Lung (tissue), 12 donors: ENCODE results near the gene HOXB3. TPM values are rescaled to one million over a fixed set of nuclear protein-coding genes. Genes with fewer than 3 reads are reported as not detected.

ENCODE experiments used
- ATAC-seq: fragments of 200-7000 bp; cut with Tn5 transposase; one replicate; pipeline ENCODE4 v1.9.1; 2020; ENCODE audit warnings: moderate number of reproducible peaks; ENCODE audit not compliant: insufficient read depth, low FRiP score
- DNase-seq, 3 donors: peaks; one replicate each; pipeline ENCODE4 v3.0.0-alpha.2; 2013 to 2017
- H3K27ac ChIP-seq, 2 donors: one replicate each; pipeline ENCODE4 v1.5.1; 2013; ENCODE audit warnings: mild to moderate bottlenecking in 2 of 2, moderate library complexity in 2 of 2, control low read depth in 1 of 2, inconsistent platforms in 1 of 2, low read depth in 1 of 2, low read length in 1 of 2
- H3K27me3 ChIP-seq, 3 donors: one replicate each; pipeline ENCODE4 v1.5.1; 2013; ENCODE audit warnings: low read length in 2 of 3; ENCODE audit not compliant: control insufficient read depth in 3 of 3, insufficient read depth in 3 of 3
- H3K36me3 ChIP-seq, 4 donors: one replicate each; pipeline ENCODE4 v1.5.1; 2013; ENCODE audit warnings: low read length in 4 of 4, mild to moderate bottlenecking in 1 of 4, moderate library complexity in 1 of 4; ENCODE audit not compliant: control insufficient read depth in 4 of 4, insufficient read depth in 4 of 4
- H3K4me1 ChIP-seq, 5 donors: one replicate each; pipeline ENCODE4 v1.5.1; 2013; ENCODE audit warnings: low read length in 5 of 5, mild to moderate bottlenecking in 2 of 5, moderate library complexity in 1 of 5; ENCODE audit not compliant: control insufficient read depth in 5 of 5, insufficient read depth in 5 of 5
- H3K4me3 ChIP-seq: one replicate; pipeline ENCODE4 v1.5.1; 2013; ENCODE audit warnings: mild to moderate bottlenecking, control low read depth, moderate library complexity
- H3K9ac ChIP-seq, 2 donors: one replicate each; pipeline ENCODE4 v1.5.1; 2013; ENCODE audit warnings: low read length in 2 of 2, control low read depth in 1 of 2; ENCODE audit not compliant: insufficient read depth in 1 of 2
- H3K9me3 ChIP-seq, 4 donors: one replicate each; pipeline ENCODE4 v1.5.1; 2013; ENCODE audit warnings: low read length in 3 of 4, mild to moderate bottlenecking in 1 of 4, moderate library complexity in 1 of 4; ENCODE audit not compliant: control insufficient read depth in 4 of 4, insufficient read depth in 3 of 4
- WGBS, 2 donors: extraction: QIAGEN DNeasy Blood & Tissue Kit; methylation state at CpG; one replicate each; pipeline ENCODE4 v1.1.7; 2013; 5-methylcytosine and 5-hydroxymethylcytosine counted together
- polyA plus RNA-seq, 2 donors: library from polyadenylated mRNA; stranded (reverse); fragments of 200-250 nt; gene quantifications; one replicate each; pipeline ENCODE4 v1.2.1, GENCODE V29; 2013
- total RNA-seq, 2 donors: library from RNA; depleted of rRNA in 1 of 2; stranded (reverse); fragments of >200 nt in 1 of 2; gene quantifications; one replicate each; pipeline ENCODE4 v1.2.1, GENCODE V29; 2014 to 2021
- TF ChIP-seq, protein P1 (sequence below): IDR thresholded peaks from 2 replicates; pipeline ENCODE4 v1.5.1; 2012; ENCODE audit warnings: mild to moderate bottlenecking; ENCODE audit errors: control extremely low read depth, extremely low read depth
- donor health status: control.
- donor health status: control.
- donor health status: Bipolar disorder and iron deficiency.
- donor health status: healthy.
- donor health status: DM: yes; HTN: yes; CAD: no.

Gene HOXB3
- total and polyA plus RNA-seq, 4 donors, result 1.9 to 21.1 (median 6.7) TPM

DNA sequence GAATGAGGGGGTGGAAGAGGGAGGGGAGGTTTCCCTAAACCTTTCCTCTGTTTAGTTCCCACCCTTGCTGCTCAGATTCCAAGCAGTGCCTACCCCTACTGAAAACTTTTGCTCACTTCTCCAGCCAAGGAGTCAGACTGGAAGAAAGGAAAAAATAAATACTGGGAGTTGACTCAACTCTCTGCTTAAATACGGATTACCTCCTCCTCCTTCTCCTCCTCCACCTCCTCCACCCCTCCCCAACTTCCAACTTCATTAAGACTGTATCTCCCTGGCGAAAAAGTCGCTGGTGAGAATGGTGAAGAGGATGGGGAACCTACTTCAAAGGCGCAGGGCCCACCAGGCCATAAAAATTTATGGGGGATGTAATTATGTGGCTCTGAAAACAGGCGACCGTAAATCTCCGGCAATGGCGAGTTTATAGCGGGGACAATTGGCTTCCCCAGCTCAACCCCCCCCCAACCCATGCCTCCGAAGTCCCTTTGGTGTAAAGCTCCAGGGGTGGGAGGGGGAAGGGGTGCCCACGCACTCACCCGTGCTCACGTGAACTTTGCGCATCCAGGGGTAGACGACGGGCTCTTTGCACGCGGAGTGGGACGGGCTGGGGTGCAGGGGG is 12.6 kb downstream of the HOXB3 start:
- Histone ChIP-seq H3K9me3 (peaks cover 0 to 2% (median 0%) of the 10 kb centered on the region in 4 donors), H3K4me1 (peaks cover 0 to 76% (median 0%) of the 10 kb centered on the region in 5 donors), H3K27me3 (peaks cover 4 to 59% (median 19%) of the 10 kb centered on the region in 3 donors), H3K9ac (peak overlapping the region; percentile 76 to 94), H3K36me3 (peaks cover 0 to 23% (median 1%) of the 10 kb centered on the region in 4 donors), H3K4me3 (peak overlapping the region; percentile 39), H3K27ac (peak overlapping the region in 1 of 2 donors; percentile 79)
- DNase-seq, result peak in 1 of 3 donors; percentile 71
- TF ChIP-seq, protein P1, sequence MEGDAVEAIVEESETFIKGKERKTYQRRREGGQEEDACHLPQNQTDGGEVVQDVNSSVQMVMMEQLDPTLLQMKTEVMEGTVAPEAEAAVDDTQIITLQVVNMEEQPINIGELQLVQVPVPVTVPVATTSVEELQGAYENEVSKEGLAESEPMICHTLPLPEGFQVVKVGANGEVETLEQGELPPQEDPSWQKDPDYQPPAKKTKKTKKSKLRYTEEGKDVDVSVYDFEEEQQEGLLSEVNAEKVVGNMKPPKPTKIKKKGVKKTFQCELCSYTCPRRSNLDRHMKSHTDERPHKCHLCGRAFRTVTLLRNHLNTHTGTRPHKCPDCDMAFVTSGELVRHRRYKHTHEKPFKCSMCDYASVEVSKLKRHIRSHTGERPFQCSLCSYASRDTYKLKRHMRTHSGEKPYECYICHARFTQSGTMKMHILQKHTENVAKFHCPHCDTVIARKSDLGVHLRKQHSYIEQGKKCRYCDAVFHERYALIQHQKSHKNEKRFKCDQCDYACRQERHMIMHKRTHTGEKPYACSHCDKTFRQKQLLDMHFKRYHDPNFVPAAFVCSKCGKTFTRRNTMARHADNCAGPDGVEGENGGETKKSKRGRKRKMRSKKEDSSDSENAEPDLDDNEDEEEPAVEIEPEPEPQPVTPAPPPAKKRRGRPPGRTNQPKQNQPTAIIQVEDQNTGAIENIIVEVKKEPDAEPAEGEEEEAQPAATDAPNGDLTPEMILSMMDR, result no peak
- no peak for ATAC-seq
- 2 to 3% methylated on average over 19 of the region's 19 CpGs for WGBS, 2 donors

DNA sequence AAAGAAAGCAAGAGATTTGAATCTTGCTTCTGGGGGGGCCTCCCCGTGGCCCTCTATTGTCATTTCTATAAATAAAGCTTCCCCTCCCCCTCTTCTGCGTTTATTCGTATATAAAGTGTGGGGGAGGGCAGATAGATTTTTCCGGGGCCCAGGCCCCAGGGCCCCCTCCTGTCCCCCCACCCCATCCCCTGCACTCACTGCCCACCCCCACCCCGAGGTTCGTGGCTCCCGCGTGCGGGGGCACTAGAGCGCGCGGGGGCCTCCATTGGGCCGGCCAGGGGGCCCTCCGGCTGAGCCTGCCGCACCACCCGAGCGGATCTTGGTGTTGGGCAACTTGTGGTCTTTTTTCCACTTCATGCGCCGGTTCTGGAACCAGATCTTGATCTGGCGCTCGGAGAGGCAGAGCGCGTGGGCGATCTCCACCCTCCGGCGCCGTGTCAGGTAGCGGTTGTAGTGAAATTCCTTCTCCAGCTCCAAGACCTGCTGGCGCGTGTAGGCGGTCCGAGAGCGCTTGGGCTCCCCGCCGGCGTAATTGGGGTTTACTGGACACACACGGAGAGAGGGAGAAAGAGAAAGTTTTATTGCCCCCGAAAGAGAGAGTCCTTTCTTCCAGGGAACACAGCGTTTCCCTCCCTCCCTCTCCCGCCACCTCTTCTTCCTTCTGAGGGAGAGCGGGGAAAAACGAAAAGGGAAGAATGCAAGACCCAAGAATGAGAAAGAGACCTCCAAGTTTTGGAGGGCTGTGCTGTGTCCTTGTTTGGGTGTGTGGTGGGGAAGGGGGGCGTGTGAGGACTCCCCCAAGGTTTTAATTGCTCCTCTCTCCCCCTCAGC is 13.3 kb downstream of the HOXB3 start:
- Histone ChIP-seq H3K9ac (peak overlapping the region; percentile 84 to 96), H3K9me3 (no peaks in the 10 kb centered on the region), H3K27me3 (peaks cover 4 to 65% (median 19%) of the 10 kb centered on the region in 3 donors), H3K27ac (peak overlapping the region in 1 of 2 donors; percentile 71), H3K36me3 (peaks cover 0 to 29% (median 1%) of the 10 kb centered on the region in 4 donors), H3K4me3 (peak overlapping the region; percentile 12), H3K4me1 (peaks cover 0 to 81% (median 0%) of the 10 kb centered on the region in 5 donors)
- TF ChIP-seq, protein P1, result no peak
- 7 to 11% methylated on average over 41 to 43 of the region's 43 CpGs for WGBS, 2 donors
- ATAC-seq (no peak), DNase-seq (peak in 1 of 3 donors; percentile 63)

DNA sequence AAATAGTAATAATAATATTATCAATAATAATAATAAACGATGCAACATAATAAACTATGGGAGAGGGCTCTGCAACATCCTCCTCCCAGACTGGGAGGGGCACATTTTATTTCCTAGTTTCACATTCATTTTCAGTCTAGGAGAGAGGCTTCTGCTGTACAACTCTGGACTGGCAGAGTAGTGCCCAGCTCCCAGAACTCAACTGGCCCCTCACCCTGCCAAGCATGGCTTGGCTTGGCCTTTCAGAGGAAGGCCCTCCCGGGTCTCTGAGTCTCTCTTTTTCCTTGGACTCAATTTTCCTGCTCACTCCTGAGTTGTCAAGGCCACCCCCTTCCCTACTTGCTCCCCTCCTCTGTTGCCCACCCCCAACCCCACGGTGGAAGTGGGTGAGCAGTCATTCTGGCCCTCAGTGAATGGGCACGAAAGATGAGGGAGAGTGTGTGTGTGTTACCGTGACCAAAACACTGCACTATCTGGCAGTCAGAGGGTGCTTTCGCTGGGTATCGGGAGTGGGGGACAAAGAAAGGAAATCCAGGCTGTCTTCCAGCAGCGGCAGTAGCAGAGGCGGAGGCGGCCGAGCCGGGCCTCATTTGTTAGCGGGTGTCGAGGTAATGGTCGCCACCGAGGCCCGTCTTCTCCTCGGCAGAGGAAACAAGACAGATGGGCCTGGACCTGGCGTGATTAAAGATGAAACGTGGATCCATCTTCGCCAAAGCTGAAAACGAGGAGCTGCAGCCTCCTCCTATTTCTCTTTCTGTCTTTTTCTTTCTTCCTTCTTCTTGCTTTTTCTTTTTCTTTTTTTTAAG is 14.2 kb downstream of the HOXB3 start:
- H3K9ac ChIP-seq, result peak overlapping the region; percentile 84 to 96
- no peaks in the 10 kb centered on the region for H3K9me3 ChIP-seq
- peaks cover 0 to 29% (median 1%) of the 10 kb centered on the region in 4 donors for H3K36me3 ChIP-seq
- H3K27ac ChIP-seq, result peak overlapping the region in 1 of 2 donors; percentile 89
- TF ChIP-seq, protein P1, result no peak
- peaks cover 3 to 69% (median 17%) of the 10 kb centered on the region in 3 donors for H3K27me3 ChIP-seq
- DNase-seq (peak in 2 of 3 donors; percentile 58 to 71), ATAC-seq (no peak)
- 25 to 41% methylated on average over 22 of the region's 22 CpGs for WGBS, 2 donors
- no peak overlapping the region for H3K4me3 ChIP-seq
- H3K4me1 ChIP-seq, result peaks cover 0 to 80% (median 0%) of the 10 kb centered on the region in 5 donors
